ENCODE measurements around the gene DPY19L3.

The DPY19L3 gene

DNA sequence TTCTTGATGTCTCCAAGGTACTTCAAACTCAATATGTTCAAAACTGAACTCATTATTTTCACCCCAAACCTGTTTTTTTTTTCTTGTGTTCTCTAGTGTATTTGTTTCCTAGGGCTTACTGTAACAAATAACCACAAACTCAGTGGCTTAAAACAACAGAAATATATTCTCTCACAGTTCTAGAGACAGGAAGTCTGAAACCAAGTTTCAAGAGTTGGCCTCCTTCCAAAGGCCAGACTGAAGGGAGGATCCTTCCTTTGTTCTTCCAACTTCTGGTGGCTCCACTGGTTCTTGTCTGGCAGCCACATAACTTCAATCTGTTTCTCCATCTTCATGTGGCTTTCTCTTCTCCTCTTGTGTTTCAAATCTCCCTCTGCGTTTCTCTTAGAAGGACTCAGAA lies 113.5 kb downstream of the DPY19L3 start:
- no peak for DNase-seq (ENCODE audit: low spot score)

DNA sequence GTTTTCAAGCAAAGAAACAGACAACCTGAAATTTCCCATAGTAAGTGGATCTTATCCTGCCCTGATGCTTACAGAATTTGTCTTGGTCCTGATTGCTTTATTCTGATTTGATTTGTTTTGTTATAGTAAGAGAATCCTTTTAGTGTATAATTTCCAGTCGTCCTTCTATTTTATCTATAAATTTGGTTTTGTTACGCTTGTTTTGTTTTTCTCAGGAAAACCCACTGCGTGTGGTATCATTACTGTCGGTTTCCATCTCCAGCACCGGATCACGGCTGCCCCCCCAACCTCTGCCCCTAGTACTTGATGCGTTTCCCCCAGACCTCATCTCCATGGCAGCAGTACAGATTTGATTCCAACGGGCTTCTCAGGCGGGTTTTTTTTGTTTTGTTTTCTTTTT lies 117.4 kb downstream of the DPY19L3 start:
- DNase-seq (ENCODE audit: low spot score), result no peak

GRCh38 chr19:32526895-32527294 lies 121.3 kb downstream of the DPY19L3 start:
- no peak for DNase-seq (ENCODE audit: low spot score)

DNA sequence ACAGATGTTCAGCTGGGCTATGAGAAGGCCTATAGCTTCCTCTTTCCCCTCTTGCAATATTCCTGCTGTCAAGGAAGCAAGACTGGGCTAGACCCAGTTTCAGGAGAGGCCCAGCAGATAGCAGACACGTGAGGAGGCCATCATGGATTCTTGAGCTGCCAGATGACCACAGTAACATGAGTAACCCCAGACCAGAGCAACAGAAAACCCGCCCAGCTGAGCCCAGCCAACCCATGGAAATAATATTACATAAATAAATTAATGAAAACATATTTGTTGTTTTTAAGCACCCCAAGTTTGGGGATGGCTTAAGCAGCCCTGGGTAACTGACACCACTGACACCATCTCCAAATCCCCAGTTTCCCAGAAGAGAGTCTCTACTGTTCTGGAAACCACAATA lies 125.2 kb downstream of the DPY19L3 start:
- DNase-seq (ENCODE audit: low spot score), result no peak

GRCh38 chr19:32532233-32532632 lies 126.7 kb downstream of the DPY19L3 start:
- DNase-seq (ENCODE audit: low spot score), result no peak
